ENCODE results near the gene ELL2. TPM values are rescaled to one million over a fixed set of nuclear protein-coding genes. Genes with fewer than 3 reads are reported as not detected.

The ELL2 gene
- polyA plus RNA-seq, 1 donor from 2014 or later = 1.4 TPM

- no peaks in the 10 kb centered on the region for H3K36me3 ChIP-seq (ENCODE audit: insufficient read depth, low read length)
- no peaks in the 10 kb centered on the region for H3F3A ChIP-seq (ENCODE audit: insufficient read depth, low read length, poor library complexity, severe bottlenecking)
- H3K9ac ChIP-seq (ENCODE audit: low read length) = no peak overlapping the region
- H3K27ac ChIP-seq (ENCODE audit: low read length) = no peak overlapping the region
- no peaks in the 10 kb centered on the region for H4K20me1 ChIP-seq (ENCODE audit: insufficient read depth)
- H3K9me2 ChIP-seq (ENCODE audit: insufficient read depth, low read length) = no peaks in the 10 kb centered on the region
- H3K4me3 ChIP-seq (ENCODE audit: low read length) = no peak overlapping the region
- H3K4me2 ChIP-seq (ENCODE audit: low read length) = no peak overlapping the region
- H2AFZ ChIP-seq (ENCODE audit: low read depth, low read length) = no peak overlapping the region
- H3K27me3 ChIP-seq (ENCODE audit: insufficient read depth, low read depth, low read length) = no peaks in the 10 kb centered on the region
- TF ChIP-seq POLR2AphosphoS5 (IDR thresholded peaks at IDR 0.05) = no peak
- TF ChIP-seq EZH2 (IDR thresholded peaks at IDR 0.05; ENCODE audit: borderline replicate concordance, insufficient read depth, low read length, poor library complexity, severe bottlenecking) = no peak
- no peak for TF ChIP-seq REST (IDR thresholded peaks at IDR 0.05; ENCODE audit: borderline replicate concordance)
- TF ChIP-seq EP300 (conservative IDR thresholded peaks at IDR 0.05; ENCODE audit: poor library complexity, severe bottlenecking) = no peak
- no peak for TF ChIP-seq MXI1 (conservative IDR thresholded peaks at IDR 0.05; ENCODE audit: poor library complexity, severe bottlenecking)
- no peak for TF ChIP-seq RAD21 (conservative IDR thresholded peaks at IDR 0.05)
- H3K79me2 ChIP-seq (replicated peaks; ENCODE audit: insufficient read depth, low read length) = no peaks in the 10 kb centered on the region
- H3K9me3 ChIP-seq (ENCODE audit: low read length) = no peaks in the 10 kb centered on the region
Measured at GRCh38 chr5:95938347-95938746, 23.3 kb downstream of the ELL2 start.

GRCh38 chr5:95937607-95938152, 24.0 kb downstream of the ELL2 start:
- no peak overlapping the region for H3K27ac ChIP-seq (ENCODE audit: low read length)
- no peaks in the 10 kb centered on the region for H3F3A ChIP-seq (ENCODE audit: insufficient read depth, low read length, poor library complexity, severe bottlenecking)
- H3K4me2 ChIP-seq (ENCODE audit: low read length) = no peak overlapping the region
- no peaks in the 10 kb centered on the region for H4K20me1 ChIP-seq (ENCODE audit: insufficient read depth)
- no peaks in the 10 kb centered on the region for H3K27me3 ChIP-seq (ENCODE audit: insufficient read depth, low read depth, low read length)
- H2AFZ ChIP-seq (ENCODE audit: low read depth, low read length) = no peak overlapping the region
- no peak overlapping the region for H3K9ac ChIP-seq (ENCODE audit: low read length)
- no peaks in the 10 kb centered on the region for H3K9me3 ChIP-seq (ENCODE audit: low read length)
- H3K36me3 ChIP-seq (ENCODE audit: insufficient read depth, low read length) = no peaks in the 10 kb centered on the region
- H3K79me2 ChIP-seq (replicated peaks; ENCODE audit: insufficient read depth, low read length) = no peaks in the 10 kb centered on the region
- TF ChIP-seq TAF1 (IDR thresholded peaks at IDR 0.05; ENCODE audit: low read depth) (no peak), POLR2AphosphoS5 (IDR thresholded peaks at IDR 0.05) (no peak)
- H3K9me2 ChIP-seq (ENCODE audit: insufficient read depth, low read length) = no peaks in the 10 kb centered on the region
- H3K4me3 ChIP-seq (ENCODE audit: low read length) = no peak overlapping the region

- no peak overlapping the region for H3K27ac ChIP-seq (ENCODE audit: low read length)
- H3K9me2 ChIP-seq (ENCODE audit: insufficient read depth, low read length) = no peaks in the 10 kb centered on the region
- no peaks in the 10 kb centered on the region for H3K9me3 ChIP-seq (ENCODE audit: low read length)
- no peak overlapping the region for H3K4me2 ChIP-seq (ENCODE audit: low read length)
- H3K36me3 ChIP-seq (ENCODE audit: insufficient read depth, low read length) = no peaks in the 10 kb centered on the region
- TF ChIP-seq TAF1 (IDR thresholded peaks at IDR 0.05; ENCODE audit: low read depth) (no peak), REST (IDR thresholded peaks at IDR 0.05; ENCODE audit: borderline replicate concordance) (no peak), MXI1 (conservative IDR thresholded peaks at IDR 0.05; ENCODE audit: poor library complexity, severe bottlenecking) (no peak), SMC3 (conservative IDR thresholded peaks at IDR 0.05; ENCODE audit: poor library complexity) (no peak), EP300 (conservative IDR thresholded peaks at IDR 0.05; ENCODE audit: poor library complexity, severe bottlenecking) (no peak), POLR2AphosphoS5 (IDR thresholded peaks at IDR 0.05) (no peak)
- no peaks in the 10 kb centered on the region for H4K20me1 ChIP-seq (ENCODE audit: insufficient read depth)
- H3K79me2 ChIP-seq (replicated peaks; ENCODE audit: insufficient read depth, low read length) = no peaks in the 10 kb centered on the region
- no peak overlapping the region for H2AFZ ChIP-seq (ENCODE audit: low read depth, low read length)
- no peak overlapping the region for H3K9ac ChIP-seq (ENCODE audit: low read length)
- H3K4me3 ChIP-seq (ENCODE audit: low read length) = no peak overlapping the region
- H3K27me3 ChIP-seq (ENCODE audit: insufficient read depth, low read depth, low read length) = no peaks in the 10 kb centered on the region
- no peaks in the 10 kb centered on the region for H3F3A ChIP-seq (ENCODE audit: insufficient read depth, low read length, poor library complexity, severe bottlenecking)
Measured at GRCh38 chr5:95936812-95937397, 24.7 kb downstream of the ELL2 start.

Data from neural cell (in vitro differentiated cells).